ENCODE measurements around the gene KISS1R.

KISS1R gene

GRCh38 chr19:932648-933552, 15.8 kb downstream of the KISS1R start:
- TF ChIP-seq, protein P1, sequence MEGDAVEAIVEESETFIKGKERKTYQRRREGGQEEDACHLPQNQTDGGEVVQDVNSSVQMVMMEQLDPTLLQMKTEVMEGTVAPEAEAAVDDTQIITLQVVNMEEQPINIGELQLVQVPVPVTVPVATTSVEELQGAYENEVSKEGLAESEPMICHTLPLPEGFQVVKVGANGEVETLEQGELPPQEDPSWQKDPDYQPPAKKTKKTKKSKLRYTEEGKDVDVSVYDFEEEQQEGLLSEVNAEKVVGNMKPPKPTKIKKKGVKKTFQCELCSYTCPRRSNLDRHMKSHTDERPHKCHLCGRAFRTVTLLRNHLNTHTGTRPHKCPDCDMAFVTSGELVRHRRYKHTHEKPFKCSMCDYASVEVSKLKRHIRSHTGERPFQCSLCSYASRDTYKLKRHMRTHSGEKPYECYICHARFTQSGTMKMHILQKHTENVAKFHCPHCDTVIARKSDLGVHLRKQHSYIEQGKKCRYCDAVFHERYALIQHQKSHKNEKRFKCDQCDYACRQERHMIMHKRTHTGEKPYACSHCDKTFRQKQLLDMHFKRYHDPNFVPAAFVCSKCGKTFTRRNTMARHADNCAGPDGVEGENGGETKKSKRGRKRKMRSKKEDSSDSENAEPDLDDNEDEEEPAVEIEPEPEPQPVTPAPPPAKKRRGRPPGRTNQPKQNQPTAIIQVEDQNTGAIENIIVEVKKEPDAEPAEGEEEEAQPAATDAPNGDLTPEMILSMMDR (IDR thresholded peaks at IDR 0.05; ENCODE audit: low read depth, low read length), result peak; percentile 8
- DNase-seq (ENCODE audit: extremely low read depth, low read depth), result peak; percentile 88

- TF ChIP-seq, protein P1 (IDR thresholded peaks at IDR 0.05; ENCODE audit: low read depth, low read length), result no peak
- DNase-seq (ENCODE audit: extremely low read depth, low read depth), result no peak
Observed at GRCh38 chr19:933553-933882, 16.4 kb downstream of the KISS1R start.

DNA sequence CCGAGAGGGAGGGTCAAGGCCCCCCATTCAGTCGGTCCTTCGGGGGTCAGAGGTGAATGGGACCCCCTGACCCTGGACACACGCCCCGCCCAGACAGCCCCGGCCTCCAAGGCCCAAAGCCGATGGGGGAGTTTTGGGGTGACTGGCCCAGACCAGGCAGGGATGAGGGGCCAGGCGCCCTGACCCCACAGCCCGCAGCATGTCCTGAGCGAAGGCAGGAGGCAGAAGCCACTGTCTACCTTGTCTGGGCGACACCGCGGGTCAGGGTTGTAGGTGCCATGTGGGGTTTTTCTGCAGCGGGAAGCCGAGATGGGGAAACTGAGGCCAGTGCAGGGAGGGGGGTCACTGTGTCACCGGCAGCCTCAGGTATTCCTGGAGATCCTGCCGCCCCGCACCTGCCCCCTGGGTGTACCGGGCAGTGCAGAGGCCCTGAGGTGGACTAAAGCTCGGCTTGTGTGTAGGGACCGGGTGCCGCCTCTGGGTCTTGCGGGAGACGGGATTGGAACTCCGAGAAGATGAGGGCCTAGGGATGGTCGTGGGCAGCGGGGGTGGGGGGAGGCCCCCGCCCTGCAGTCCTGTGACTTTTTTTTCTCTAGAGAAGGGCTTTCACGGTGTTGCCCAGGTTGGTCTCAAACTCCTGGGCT, 17.2 kb downstream of the KISS1R start:
- TF ChIP-seq, protein P1 (IDR thresholded peaks at IDR 0.05; ENCODE audit: low read depth, low read length), result no peak
- no peak for DNase-seq (ENCODE audit: extremely low read depth, low read depth)

GRCh38 chr19:934865-935479, 17.8 kb downstream of the KISS1R start:
- TF ChIP-seq, protein P1 (IDR thresholded peaks at IDR 0.05; ENCODE audit: low read depth, low read length), result no peak

DNA sequence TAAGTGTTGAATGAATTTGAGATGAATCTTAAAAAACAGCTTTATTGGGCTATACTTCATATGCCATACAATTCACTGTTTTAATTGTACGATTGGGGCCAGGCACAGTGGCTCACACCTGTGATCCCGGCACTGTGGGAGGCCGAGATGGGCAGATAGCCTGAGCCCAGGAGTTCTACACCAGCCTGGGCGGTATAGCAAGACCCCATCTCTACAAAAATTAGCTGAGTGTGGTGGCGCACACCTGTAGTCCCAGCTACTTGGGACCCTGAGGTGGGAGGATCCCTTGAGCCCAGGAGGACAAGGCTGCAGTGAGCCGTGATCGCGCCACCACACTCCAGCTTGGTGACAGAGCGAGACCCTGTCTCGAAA, 19.0 kb downstream of the KISS1R start:
- TF ChIP-seq, protein P1 (IDR thresholded peaks at IDR 0.05; ENCODE audit: low read depth, low read length), result no peak
- DNase-seq (ENCODE audit: extremely low read depth, low read depth), result no peak

More at GRCh38 chr19:934865-935479, 17.8 kb downstream of the KISS1R start:
- no peak for DNase-seq (ENCODE audit: extremely low read depth, low read depth)

DNA sequence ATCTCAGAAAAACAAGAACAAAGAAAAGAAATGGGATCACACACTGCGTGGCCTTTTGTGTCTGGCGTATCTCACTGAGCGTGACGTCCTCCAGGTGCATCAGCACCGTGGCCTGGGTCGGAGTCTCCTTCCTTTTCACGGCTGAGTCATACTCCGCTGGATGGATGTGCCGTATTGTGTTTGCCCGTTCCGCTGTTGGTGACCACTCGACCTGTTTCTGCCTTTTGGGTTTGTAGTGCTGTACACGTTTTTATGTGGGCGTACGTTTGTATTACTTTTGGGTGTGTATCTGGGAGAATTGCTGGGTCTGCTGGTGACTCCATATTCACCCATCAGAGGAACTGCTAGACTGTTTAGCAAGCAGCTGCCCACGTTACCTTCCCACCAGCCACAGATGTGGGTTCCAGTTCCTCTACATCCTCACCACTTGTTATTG, 20.1 kb downstream of the KISS1R start:
- no peak for DNase-seq (ENCODE audit: extremely low read depth, low read depth)
- TF ChIP-seq, protein P1 (IDR thresholded peaks at IDR 0.05; ENCODE audit: low read depth, low read length), result no peak
